Ovary (tissue), 3 donors: ENCODE results near the gene SHISA7.

Experiments used
- POLR2A ChIP-seq: fragments of 450-650 bp; IDR thresholded peaks from one replicate; pipeline ENCODE4 v1.6.1; 2017; ENCODE audit warnings: antibody characterized with exemption, mild to moderate bottlenecking, moderate library complexity
- TF ChIP-seq, protein P1 (sequence below), 3 donors: fragments of 450-650 bp in 2 of 3; fragments of 200-600 bp in 1 of 3; IDR thresholded peaks; one replicate each; pipeline versions ENCODE4 v1.5.1 to v1.8.0; 2016 to 2022; ENCODE audit warnings: antibody characterized with exemption in 3 of 3, mild to moderate bottlenecking in 1 of 3
- donor health status: DM: no; HTN: no; CAD: no.

GRCh38 chr19:55453511-55454260, 10.6 kb upstream of the SHISA7 start:
- TF ChIP-seq, protein P1, sequence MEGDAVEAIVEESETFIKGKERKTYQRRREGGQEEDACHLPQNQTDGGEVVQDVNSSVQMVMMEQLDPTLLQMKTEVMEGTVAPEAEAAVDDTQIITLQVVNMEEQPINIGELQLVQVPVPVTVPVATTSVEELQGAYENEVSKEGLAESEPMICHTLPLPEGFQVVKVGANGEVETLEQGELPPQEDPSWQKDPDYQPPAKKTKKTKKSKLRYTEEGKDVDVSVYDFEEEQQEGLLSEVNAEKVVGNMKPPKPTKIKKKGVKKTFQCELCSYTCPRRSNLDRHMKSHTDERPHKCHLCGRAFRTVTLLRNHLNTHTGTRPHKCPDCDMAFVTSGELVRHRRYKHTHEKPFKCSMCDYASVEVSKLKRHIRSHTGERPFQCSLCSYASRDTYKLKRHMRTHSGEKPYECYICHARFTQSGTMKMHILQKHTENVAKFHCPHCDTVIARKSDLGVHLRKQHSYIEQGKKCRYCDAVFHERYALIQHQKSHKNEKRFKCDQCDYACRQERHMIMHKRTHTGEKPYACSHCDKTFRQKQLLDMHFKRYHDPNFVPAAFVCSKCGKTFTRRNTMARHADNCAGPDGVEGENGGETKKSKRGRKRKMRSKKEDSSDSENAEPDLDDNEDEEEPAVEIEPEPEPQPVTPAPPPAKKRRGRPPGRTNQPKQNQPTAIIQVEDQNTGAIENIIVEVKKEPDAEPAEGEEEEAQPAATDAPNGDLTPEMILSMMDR (IDR thresholded peaks at IDR 0.05) = no peak
- no peak for TF ChIP-seq POLR2A
